Inferior parietal cortex (tissue), 1 donor: ENCODE results near the gene PIPOX.

Source experiments
- DNase-seq: peaks from one replicate; pipeline ENCODE4 v3.0.0-alpha.2; 2016; ENCODE audit errors: extremely low spot score

PIPOX gene

DNA sequence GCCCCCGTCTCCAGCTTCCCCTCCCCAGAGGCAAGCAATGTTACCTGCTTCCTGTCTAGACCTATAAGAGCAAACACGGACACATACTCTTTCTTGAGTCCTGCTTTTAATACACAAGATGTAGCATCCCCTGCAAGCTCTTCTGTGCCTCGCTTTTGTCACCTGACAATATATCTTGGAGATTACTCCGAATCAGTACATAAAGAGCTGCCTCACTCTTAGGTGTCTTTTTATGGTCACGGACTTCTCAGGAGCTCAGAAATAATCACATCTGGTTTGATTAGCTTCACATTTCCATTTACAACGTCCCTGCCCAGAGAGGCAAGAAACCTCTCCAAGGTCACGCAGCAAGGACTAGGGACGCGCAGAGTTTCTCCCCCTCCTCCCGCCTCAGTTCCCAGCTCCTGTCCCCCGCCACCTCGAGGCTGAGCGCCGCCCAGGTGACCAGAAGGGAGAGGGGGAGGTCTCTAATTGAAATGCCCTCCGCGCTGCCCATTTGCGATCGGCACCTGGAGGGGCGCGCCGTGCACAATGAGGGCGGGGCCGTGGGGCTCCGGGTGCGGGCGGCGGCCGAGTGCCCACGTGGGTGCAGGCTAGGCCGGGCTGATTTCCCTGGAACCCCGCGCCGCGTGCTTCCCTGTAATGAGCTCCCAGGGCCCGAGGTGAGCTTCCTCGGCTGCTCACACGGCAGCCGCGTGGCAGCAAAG, 23.3 kb upstream of the PIPOX start:
- no peak for DNase-seq

DNA sequence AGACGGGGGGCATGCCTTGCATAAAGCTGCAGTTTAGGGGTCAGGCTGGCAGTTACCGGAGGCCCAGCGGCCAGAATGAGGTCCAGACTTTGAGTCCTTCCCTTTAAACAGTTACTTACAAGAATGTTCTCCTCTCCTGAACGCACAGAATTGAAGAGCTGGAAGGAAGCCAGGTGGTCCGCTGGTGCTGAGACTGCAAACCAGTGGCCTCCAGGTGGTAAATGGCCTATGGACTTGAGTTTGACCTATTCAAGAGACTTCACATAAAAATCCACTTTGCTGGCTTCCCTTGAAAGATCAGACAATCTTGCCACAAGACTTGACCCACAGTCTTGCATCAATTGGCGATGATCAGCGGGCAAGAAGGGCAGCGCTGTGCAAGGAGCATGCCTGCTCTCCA, 22.4 kb upstream of the PIPOX start:
- no peak for DNase-seq

DNA sequence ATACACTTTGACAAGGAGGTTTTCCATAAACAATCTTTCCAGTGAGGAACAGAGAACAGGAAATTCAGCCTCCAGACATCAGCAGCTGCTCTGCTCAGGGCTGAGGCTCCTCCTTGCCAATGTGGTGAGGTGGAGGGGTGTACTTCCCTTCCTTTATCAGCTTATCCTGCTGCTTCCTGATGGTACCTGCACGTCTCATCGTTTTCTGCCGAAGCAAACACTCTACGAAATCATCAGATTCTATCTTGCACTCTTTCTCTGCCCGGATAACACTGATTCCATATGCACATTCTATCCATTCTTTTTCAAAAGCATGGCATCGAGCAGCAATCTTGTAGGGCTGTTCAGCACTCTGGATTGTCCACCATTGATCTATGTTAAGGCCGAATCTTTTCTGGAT, 21.7 kb upstream of the PIPOX start:
- no peak for DNase-seq

DNA sequence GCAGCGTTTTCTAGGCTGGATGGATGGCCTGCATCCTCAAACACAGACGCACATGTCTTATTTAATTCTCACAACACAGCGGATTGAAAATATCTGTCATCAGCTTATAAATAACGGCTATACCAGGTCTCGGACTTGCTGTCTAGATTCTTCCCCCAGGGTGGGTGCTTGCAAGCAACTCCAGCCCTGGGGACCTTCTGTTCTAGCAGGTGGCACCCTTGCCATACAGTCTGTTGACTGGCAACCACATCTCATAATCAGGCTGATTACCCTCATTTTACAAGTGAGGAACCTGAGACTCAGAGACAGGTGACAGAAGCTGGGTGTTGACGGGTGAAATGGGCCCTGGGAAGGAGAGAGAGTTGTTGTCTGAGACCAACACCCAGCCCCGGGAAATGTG, 20.9 kb upstream of the PIPOX start:
- DNase-seq: no peak

DNA sequence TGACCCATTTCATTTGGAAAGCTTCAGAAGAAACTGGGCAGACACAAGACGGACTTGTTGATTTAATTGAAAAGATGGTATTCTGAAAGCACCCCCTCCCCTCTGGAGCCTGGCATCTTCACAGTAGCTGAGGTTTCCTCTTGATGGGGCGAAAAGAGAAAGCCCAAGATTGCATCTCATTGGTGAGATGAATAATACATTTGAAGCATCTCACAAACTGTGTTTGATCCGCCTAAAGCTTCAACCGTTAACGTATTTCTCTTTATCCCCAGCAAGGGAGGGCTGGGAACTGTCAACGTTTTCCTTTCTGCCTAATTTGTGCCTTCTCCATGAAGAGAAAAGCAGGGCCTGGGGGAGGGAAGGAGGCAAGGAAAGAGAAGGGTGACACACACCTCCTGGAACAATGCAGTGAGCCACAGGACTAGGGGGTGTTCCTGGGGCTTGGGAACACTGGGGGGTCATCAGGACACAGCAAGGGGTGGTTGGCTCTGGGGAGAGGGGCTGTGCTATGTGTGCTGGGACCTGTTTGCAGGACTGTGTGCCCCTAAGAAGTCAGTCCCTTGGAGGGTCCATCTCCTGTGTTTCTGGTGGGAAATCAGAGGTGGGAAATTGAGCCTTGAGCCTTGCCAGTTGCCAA, 18.5 kb upstream of the PIPOX start:
- no peak for DNase-seq

DNA sequence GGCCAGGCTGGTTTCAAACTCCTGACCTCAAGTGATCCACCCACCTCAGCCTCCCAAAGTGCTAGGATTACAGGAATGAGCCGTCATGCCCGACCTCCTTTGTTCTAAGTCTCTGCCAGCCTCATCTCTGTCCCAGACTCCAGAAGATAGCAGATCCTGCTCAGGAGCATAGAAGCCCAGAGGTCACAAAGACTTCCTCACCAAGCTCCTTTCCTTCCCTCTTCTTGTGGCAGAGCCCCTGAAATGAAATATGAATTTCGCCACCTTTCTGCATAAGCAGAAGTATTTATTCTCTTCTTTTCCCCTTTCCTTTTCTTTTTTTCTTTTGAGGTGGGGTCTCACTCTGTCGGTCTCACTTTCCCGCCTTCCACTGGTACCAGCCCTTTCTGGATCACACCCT, 11.5 kb upstream of the PIPOX start:
- no peak for DNase-seq

DNA sequence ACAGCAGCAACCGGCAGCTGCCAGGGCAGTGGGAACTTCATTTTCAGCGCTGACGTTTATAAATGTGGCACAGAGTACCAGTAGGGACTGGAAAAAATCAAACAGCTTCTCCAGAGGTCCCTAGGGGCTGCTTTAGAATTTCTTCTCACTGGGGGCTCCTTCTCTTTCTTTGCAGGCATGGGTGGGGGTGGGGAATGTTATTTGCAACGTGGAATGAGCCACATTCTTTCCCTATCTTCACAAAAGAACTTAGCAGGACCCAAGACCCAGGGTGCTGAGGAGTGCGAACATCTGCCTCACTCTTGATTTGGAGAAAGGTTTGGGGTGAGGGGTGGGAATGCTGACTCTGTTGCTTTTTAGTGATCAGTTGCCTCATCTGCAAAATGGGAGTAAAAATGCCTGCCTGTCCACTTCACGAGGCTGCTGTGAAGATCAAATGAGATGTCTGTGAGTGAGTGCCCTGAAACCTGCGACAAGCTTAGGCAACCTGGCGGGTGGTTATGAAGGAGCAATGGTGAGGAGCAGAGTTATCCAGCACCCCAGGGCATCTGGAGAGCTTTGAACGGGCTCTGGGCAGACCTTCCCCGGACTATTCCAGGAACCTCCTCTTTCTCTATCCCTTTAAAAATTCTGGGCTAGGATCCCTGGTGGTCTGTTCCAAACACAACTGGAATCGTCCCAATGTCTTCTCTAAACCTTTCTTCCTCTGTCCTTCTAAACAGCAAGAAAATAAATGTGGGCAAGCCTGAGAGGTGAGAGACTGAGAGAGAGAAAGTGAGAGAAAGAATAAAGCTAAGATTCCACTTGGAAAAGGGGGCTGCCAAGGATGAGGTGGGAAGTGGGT, 10.7 kb upstream of the PIPOX start:
- no peak for DNase-seq

DNA sequence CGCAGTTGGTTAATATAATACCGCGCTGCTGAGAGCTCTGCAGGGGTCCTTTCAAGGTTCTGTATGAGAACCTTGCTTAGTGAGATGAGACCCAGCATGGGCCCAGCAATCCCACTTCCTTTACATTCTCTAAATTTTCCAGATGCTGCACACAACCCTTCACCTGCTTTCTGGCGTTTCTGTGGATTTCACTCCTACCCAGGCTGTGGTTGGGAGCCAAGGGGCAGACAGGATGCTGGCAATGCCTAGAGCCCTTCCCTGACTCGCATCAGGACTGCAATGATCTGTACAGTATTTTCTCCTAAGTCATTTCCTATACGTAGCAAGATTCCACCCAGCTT, 10.1 kb upstream of the PIPOX start:
- DNase-seq: no peak

DNA sequence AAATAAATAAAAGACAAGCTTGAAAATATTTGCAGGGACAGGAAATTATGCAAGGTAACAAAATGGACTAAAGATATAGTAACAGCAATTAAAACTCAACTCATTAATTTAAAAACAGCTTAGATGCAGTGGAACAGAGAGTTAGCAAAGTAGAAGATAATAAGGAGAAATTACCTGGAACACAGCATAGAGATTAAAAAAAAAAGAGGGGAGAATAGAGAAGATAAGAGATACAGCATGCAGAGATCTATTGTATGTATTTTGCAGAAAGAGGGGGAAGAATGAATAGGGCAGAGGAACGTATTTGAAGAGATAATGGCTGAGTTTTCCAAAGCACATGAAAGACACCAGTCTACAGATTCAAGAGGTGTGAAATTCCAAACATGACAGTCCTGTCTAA, 8.4 kb upstream of the PIPOX start:
- DNase-seq: no peak

DNA sequence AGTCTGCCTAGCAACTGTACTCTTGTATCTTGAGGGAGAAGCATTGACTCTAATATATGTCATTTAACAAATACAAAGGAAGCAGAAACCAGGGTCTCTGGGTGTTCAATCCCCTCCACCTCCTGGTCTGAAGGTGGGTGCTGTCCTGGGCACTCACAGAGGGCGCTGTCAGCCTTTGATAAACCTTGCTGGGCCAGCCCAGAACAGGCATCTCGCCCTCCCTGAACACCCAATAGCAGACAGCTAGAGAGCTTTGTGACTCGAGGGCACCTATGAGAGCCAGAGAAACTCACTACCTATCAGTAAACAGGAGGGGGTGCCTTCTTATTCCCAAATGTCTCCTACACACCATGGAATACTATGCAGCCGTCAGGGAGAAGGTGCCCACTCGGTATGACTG, 6.4 kb upstream of the PIPOX start:
- DNase-seq: no peak

DNA sequence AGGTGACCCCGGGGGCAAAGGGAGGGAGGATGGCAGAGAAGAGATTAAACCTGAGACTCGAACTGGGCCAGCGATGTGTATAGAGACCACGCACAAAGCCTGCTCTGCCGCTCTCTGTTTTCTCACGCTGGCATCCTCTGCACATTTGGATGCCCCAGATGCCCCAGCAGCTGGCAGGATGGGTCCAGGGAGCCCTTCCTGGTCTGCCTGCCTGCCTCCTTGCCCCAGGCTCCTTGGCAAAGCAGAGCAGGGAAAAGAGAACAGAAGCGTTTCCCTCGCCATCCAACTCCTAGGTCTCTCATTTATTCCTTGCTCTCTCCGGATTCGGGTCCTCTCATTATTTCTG, 5.2 kb upstream of the PIPOX start:
- no peak for DNase-seq

DNA sequence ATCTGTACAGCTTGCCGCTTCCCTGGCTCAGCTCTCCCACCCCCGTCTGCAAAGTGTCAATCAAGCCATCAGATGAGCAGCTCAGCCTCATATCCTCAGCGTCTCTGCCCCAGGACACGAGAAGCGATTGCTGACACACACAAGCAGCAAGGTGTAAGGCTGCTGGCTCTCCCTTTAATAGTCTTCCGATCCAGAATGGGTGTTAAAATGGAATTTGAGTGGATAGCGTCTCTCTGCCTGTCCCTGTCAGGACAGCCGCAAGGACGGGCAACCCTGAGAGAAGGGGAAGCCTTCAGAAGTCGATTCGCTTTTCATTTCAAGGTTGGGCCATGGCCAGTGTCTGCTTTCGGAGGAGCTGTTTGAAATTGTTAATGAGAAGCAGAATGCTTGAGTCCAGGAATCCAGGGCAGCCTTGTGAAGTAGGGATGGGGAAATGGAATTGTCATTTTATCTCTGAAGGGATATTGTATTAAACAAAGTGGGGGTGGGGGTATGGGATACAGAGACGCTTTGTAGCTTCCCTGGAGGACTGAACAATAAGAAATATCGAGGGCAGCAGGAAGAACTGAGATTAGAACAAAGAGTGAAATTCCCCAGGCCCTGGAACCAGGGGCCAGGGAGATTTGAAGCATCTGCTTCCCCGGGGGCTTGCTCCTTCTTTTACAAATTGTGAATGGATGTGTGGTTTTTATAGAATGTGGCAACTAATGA, 4.7 kb upstream of the PIPOX start:
- DNase-seq: no peak

DNA sequence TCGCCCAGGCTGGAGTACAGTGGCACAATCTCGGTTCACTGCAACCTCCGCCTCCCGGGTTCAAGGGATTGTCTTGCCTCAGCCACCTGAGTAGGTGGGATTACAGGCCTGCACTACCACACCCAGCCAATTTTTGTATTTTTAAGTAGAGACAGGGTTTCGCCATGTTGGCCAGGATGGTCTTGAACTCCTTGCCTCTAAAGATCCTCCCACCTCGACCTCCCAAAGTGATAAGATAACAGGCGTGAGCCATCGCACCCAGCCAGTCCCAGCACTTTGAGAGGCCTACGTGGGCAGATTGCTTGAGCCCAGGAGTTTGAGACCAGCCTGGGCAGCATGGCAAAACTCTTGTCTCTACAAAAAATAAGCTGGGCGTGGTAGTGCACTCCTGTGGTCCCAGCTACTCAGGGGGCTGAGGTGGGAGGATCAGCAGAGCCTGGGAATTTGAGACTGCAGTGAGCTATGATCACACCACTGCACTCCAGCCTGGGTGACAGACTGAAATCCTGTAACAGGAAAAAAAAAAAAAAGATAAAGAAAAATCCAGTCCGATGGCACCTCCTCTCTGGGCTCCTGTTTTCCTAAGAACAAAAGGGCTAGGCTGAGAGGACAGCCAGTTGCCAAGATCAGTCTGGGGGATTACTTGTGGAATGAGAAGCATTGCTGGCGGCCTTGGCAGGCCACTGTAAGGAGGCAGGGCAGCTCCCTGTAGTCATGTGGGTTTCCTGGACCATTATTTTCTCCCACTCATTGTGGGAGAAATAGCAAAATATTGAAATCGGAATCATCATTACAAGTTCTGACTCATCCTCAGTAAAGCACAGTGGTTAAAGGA, 3.0 kb upstream of the PIPOX start:
- DNase-seq: no peak

DNA sequence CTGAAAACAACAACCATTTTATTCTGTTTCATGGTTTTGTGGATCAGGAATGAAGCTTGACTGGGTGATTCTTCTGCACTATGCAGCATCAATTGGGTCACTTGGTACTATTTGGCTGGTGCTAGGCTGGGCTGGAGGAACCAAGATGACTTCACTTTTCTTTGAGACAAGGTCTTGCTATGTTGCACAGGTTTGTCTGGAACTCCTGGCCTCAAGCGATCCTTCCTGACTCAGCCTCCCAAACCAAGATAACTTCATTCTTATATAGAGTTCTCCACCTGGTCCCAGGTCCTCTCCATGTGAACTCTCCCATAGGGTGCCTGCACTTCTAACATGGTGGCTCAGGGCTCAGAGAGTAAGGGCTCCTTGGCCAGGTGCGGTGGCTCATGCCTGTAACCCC, 1.9 kb upstream of the PIPOX start:
- DNase-seq: no peak

DNA sequence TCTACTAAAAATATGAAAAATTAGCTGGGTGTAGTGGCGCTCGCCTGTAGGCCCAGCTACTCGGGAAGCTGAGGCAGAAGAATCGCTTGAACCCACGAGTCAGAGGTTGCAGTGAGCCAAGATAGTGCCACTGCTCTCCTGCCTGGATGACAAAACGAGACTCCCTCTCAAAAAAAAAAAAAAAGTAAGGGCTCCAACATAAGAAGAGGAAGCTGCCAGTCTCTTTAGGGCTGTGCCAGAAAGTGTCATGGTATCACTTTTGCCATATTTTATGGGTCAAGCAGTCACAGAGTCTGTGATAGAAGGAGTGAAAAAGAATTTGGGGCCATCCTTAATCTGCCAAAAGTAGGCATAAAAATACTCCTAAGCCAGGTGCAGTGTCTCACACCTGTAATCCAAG, 1.4 kb upstream of the PIPOX start:
- DNase-seq: no peak

DNA sequence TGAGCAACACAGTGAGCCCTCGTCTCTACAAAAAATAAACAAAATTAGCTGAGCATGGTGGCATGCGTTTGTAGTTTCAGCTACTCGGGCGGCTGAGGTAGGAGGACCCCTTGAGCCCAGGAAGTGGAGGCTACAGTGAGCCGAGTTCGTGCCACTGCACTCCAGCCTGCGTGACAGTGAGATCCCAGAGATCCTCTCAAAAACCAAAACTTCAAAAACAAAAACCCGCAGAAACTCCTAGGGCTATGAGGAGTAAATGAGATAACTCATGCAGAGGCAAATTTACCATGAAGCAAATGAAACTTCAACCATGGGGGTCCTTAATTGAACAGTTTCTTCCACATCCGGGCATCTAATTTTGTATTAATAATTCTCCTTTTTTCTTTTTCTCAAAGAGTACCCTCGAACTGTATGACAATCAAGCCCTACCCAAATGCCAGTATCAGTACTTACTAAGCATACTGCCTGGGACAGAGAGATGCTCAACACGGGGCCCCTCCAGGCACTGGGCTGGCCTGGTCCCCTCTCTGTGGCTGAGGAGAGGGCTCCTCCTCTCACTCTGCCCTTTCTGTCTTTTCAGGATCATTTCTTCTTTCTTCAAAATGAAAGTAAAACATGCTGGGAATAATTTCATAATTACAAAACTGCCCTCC, 789 bp upstream of the PIPOX start:
- DNase-seq: no peak

DNA sequence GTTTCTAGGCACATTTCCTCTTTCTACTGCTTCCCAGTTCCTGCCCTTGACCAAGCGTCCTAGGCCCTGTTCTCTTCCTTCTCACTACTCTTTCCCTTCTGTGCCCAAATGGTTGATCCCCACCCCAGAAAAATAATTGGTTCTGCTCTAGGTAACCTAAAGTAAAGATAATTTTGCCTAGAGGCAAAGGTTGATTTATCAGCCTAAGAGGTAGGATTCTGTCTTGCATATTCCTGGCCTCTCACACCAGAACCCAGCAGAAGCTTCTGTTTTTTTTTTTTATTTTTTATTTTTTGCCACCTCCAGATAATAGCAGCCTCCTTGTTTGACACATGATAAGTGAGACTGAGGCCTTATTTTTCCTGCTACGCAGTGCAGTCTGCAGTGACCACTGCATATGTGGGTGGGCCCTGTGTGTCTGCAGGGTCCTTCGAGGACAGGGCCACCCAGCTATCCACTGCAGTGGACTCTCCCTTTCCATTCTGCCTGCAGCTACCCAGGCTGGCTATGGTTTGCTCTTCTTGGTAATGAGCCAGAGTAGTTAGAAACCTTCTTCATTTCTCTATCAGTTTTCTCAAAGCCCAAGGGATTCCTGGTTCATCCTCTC, 701 bp downstream of the PIPOX start:
- no peak for DNase-seq

DNA sequence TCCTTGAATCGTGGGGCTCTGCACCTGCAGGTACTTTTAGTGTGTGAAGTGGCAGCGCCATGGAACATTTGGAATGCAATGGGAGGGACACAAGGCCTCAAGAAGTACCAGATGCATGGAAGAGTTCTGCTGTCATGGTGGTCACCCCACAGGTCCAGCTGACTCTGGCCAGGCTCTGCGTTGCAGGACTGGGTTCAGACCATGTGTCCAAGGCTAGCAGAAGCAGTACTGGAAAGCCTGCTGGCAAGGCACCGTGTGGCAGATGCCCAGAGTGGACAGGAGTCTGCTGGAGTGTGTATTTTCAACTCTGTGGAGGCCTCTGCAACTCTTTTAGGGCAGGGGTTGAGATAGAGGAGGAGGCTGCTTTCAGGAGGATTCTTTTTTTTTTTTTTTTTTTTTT, 2.1 kb downstream of the PIPOX start:
- no peak for DNase-seq

DNA sequence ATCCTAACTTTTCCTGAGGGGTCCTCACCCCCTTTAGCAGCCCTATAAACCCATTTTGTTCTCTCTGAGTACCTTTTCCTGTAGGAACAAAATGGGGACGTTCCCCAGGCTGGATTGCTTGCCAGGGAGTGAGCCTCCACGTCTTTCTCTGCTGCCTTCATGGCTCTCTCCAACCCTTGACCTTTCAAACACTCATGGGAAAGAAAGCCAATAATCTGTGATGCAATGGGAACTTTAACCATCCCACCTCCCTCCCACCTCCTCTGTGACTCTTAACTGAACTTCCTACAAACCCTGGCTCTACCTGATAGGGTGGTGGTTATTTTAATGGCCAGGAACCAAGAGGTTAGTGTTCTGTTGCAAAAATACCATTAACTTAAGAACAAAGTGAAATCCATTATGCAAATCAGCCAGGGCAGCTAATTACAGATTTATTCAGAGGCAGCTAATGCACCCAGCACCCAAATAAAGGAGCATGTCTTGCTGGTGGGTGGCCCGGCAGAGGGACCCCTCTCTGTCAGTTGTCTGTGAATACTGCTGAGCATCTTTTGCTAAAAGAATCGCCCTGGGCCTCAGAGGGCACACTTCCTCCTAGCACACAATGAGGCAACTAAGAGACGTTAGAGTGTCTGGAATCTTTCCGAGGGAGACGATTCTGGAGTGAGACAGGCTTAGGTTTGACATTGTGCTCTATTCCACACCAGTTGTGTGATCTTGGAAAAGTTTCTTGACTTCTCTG, 3.0 kb downstream of the PIPOX start:
- DNase-seq: no peak

DNA sequence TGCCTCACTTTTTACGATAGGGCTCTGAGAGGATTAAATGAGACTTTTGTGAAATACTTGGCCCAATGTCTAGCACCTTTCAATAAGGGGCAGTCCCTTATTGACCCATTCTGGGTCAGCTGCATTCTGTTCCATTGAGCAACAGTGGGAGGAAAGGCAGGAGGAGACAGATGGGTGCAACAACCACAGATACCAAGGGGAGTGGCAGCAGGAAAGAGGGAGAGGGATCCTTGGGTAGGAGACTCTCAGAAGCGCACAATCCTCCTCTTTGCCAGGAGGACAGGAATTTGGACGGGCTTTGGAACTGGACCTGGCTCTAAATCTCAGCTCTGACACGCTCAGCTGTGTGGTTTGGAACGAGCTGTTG, 3.5 kb downstream of the PIPOX start:
- no peak for DNase-seq
